Fibroblast of lung (primary cell): ENCODE data around the gene RABGGTB. TPM values are rescaled to one million over a fixed set of nuclear protein-coding genes. Genes with fewer than 3 reads are reported as not detected.

Experiments
- DNase-seq, 2 donors: peaks; one replicate each; pipeline versions ENCODE4 v3.0.0 to v3.0.0-alpha.2; 2010; ENCODE audit warnings: low read depth in 2 of 2
- H2AFZ ChIP-seq: 2 replicates; pipeline ENCODE4 v1.5.1; 2012; ENCODE audit warnings: low read length, control low read depth, inconsistent platforms
- H3K27ac ChIP-seq: 2 replicates; pipeline ENCODE4 v1.5.1; 2011; ENCODE audit warnings: low read length, control low read depth; ENCODE audit not compliant: insufficient read depth
- H3K27me3 ChIP-seq: 2 replicates; pipeline ENCODE4 v1.5.1; 2011; ENCODE audit warnings: mild to moderate bottlenecking, low read length; ENCODE audit not compliant: control insufficient read depth, insufficient read depth
- H3K36me3 ChIP-seq: 2 replicates; pipeline ENCODE4 v1.5.1; 2011; ENCODE audit warnings: low read length; ENCODE audit not compliant: control insufficient read depth, insufficient read depth
- H3K4me1 ChIP-seq: 2 replicates; pipeline ENCODE4 v1.5.1; 2011; ENCODE audit warnings: low read length; ENCODE audit not compliant: control insufficient read depth, insufficient read depth; ENCODE audit errors: extremely low read depth
- H3K4me2 ChIP-seq: 2 replicates; pipeline ENCODE4 v1.5.1; 2011; ENCODE audit warnings: low read length, control low read depth; ENCODE audit not compliant: insufficient read depth; ENCODE audit errors: extremely low read depth
- H3K4me3 ChIP-seq, 4 experiments: fragments of 200-600 bp in 1 of 4; sonication (generic) in 1 of 4; replicated peaks in 1 of 4; 2 replicates each; pipeline ENCODE4 v1.5.1; 2011 to 2016; ENCODE audit warnings: low read length in 4 of 4, low read depth in 3 of 4, mild to moderate bottlenecking in 3 of 4, control low read depth in 2 of 4, inconsistent platforms in 1 of 4, mixed read lengths in 1 of 4; ENCODE audit not compliant: insufficient read depth in 1 of 4; ENCODE audit errors: control extremely low read depth in 1 of 4
- H3K79me2 ChIP-seq: 2 replicates; pipeline ENCODE4 v1.5.1; 2012; ENCODE audit warnings: mild to moderate bottlenecking, low read length, inconsistent platforms; ENCODE audit not compliant: control insufficient read depth, insufficient read depth
- H3K9ac ChIP-seq: 2 replicates; pipeline ENCODE4 v1.5.1; 2011; ENCODE audit warnings: mild to moderate bottlenecking, low read length, control low read depth; ENCODE audit not compliant: insufficient read depth
- H3K9me3 ChIP-seq: 2 replicates; pipeline ENCODE4 v1.5.1; 2012; ENCODE audit warnings: low read depth, low read length; ENCODE audit not compliant: control insufficient read depth, insufficient read depth
- H4K20me1 ChIP-seq: 2 replicates; pipeline ENCODE4 v1.5.1; 2011; ENCODE audit warnings: low read length; ENCODE audit not compliant: control insufficient read depth, insufficient read depth; ENCODE audit errors: extremely low read depth
- CTCF ChIP-seq, 2 donors: IDR thresholded peaks in 1 of 2; conservative IDR thresholded peaks in 1 of 2; 1 replicate in 1 of 2; 2 replicates in 1 of 2; pipeline ENCODE4 v1.5.1; 2011 to 2012; ENCODE audit warnings: low read length in 2 of 2, control low read depth in 1 of 2, inconsistent platforms in 1 of 2, low read depth in 1 of 2, mild to moderate bottlenecking in 1 of 2
- EZH2 ChIP-seq: IDR thresholded peaks from 2 replicates; pipeline ENCODE4 v1.5.1; 2012; ENCODE audit warnings: low read length, control low read depth, mild to moderate bottlenecking; ENCODE audit errors: missing control alignments
- polyA plus RNA-seq, 2 donors: library from polyadenylated mRNA; depleted of rRNA in 1 of 2; stranded (reverse) in 1 of 2; unstranded in 1 of 2; fragments of >200 nt; gene quantifications; 2 replicates each; pipeline ENCODE4 v1.2.1, GENCODE V29; 2011 to 2012; ENCODE audit warnings: missing spikeins in 1 of 2
- total RNA-seq: library from RNA; depleted of rRNA; stranded (reverse); fragments of >200 nt; gene quantifications from 2 replicates; pipeline ENCODE4 v1.2.1, GENCODE V29; 2014

The RABGGTB gene
- total and polyA plus RNA-seq, 2 donors (not counting 1 experiment from before 2014, with no cell fraction given) = 83.2 to 87.5 TPM

- no peaks in the 10 kb centered on the region for H3K27me3 ChIP-seq
- H3K36me3 ChIP-seq = peaks cover 6% of the 10 kb centered on the region
- peak overlapping the region; percentile 33 for H3K4me2 ChIP-seq
- peaks cover 2% of the 10 kb centered on the region for H4K20me1 ChIP-seq
- H3K4me1 ChIP-seq = peaks cover 2% of the 10 kb centered on the region
- TF ChIP-seq CTCF (conservative IDR thresholded peaks at IDR 0.05 in 1 of 2, IDR thresholded peaks at IDR 0.05 in 1 of 2; ENCODE audit: low read depth in 1 of 2, low read length in 2 of 2) = no peak
- no peak for TF ChIP-seq EZH2
- H3K9me3 ChIP-seq = no peaks in the 10 kb centered on the region
- DNase-seq = no peak
- H3K27ac ChIP-seq = no peak overlapping the region
- H2AFZ ChIP-seq = no peak overlapping the region
- peak overlapping the region in 2 of 4 experiments; percentile 73 to 100 for H3K4me3 ChIP-seq
- H3K79me2 ChIP-seq = peaks cover 56% of the 10 kb centered on the region
- H3K9ac ChIP-seq = no peak overlapping the region
These were observed 3.9 kb downstream of the RABGGTB start for GRCh38 chr1:75789988-75790387.

GRCh38 chr1:75791022-75791421 is 5.0 kb downstream of the RABGGTB start:
- Histone ChIP-seq H3K79me2 (peaks cover 56% of the 10 kb centered on the region), H2AFZ (no peak overlapping the region), H3K9ac (no peak overlapping the region), H3K27me3 (no peaks in the 10 kb centered on the region), H3K4me2 (no peak overlapping the region), H3K9me3 (no peaks in the 10 kb centered on the region), H4K20me1 (peaks cover 2% of the 10 kb centered on the region), H3K27ac (no peak overlapping the region), H3K4me1 (no peaks in the 10 kb centered on the region), H3K4me3 (peak overlapping the region in 1 of 4 experiments; percentile 15), H3K36me3 (peaks cover 8% of the 10 kb centered on the region)
- TF ChIP-seq CTCF (conservative IDR thresholded peaks at IDR 0.05 in 1 of 2, IDR thresholded peaks at IDR 0.05 in 1 of 2; ENCODE audit: low read depth in 1 of 2, low read length in 2 of 2) (no peak), EZH2 (no peak)
- DNase-seq = peak; percentile 45

GRCh38 chr1:75792091-75792490 is 6.0 kb downstream of the RABGGTB start:
- Histone ChIP-seq H3K9me3 (no peaks in the 10 kb centered on the region), H3K4me1 (no peaks in the 10 kb centered on the region), H3K36me3 (peaks cover 12% of the 10 kb centered on the region), H3K79me2 (peaks cover 45% of the 10 kb centered on the region), H3K27ac (no peak overlapping the region), H3K27me3 (no peaks in the 10 kb centered on the region), H3K9ac (no peak overlapping the region), H4K20me1 (peaks cover 2% of the 10 kb centered on the region), H3K4me3 (no peak overlapping the region), H2AFZ (no peak overlapping the region), H3K4me2 (no peak overlapping the region)
- no peak for DNase-seq
- TF ChIP-seq EZH2 (no peak), CTCF (conservative IDR thresholded peaks at IDR 0.05 in 1 of 2, IDR thresholded peaks at IDR 0.05 in 1 of 2; ENCODE audit: low read depth in 1 of 2, low read length in 2 of 2) (no peak)
